OCI-LY3 (cell line): ENCODE measurements around the gene CCDC170.

ENCODE experiments used
- EZH2phosphoT487 ChIP-seq: fragments of 200-600 bp; shearing (Covaris generic); IDR thresholded peaks from 2 replicates; pipeline ENCODE4 v1.6.1; 2018; ENCODE audit warnings: antibody characterized with exemption, mixed run types, low read depth
- TF ChIP-seq, protein P1 (sequence below): fragments of 200-600, 300-600 bp; sonication (generic); IDR thresholded peaks from 2 replicates; pipeline ENCODE4 v1.5.1; 2014; ENCODE audit warnings: antibody characterized with exemption, low read length, low read depth

DNA sequence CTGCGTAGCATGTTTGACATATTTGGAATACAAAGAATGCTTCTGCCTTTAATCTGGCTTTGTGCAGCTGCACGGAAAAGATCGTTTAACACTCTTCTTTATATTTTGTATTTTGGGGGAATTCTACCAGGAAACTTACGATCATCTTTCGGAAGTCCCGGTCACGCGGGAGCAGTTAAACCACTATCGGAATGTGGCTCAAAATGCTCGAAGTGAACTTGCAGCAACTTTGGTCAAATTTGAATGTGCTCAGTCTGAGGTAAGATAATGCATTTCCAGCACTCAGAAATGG is 42.3 kb downstream of the CCDC170 start:
- TF ChIP-seq, protein P1, sequence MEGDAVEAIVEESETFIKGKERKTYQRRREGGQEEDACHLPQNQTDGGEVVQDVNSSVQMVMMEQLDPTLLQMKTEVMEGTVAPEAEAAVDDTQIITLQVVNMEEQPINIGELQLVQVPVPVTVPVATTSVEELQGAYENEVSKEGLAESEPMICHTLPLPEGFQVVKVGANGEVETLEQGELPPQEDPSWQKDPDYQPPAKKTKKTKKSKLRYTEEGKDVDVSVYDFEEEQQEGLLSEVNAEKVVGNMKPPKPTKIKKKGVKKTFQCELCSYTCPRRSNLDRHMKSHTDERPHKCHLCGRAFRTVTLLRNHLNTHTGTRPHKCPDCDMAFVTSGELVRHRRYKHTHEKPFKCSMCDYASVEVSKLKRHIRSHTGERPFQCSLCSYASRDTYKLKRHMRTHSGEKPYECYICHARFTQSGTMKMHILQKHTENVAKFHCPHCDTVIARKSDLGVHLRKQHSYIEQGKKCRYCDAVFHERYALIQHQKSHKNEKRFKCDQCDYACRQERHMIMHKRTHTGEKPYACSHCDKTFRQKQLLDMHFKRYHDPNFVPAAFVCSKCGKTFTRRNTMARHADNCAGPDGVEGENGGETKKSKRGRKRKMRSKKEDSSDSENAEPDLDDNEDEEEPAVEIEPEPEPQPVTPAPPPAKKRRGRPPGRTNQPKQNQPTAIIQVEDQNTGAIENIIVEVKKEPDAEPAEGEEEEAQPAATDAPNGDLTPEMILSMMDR, result no peak
- no peak for TF ChIP-seq EZH2phosphoT487
